K562 (cell line): ENCODE data around the gene SLC26A1. TPM values are rescaled to one million over a fixed set of nuclear protein-coding genes. Genes with fewer than 3 reads are reported as not detected.

Experiments used
- ATAC-seq: fragments of 200-7000 bp; cut with Tn5 transposase; 3 replicates; pipeline ENCODE4 v1.9.1; 2020; ENCODE audit warnings: moderate library complexity
- BruUV-seq: library from RNA; stranded (reverse); fragments of 400-500 nt; replicated peaks from 2 replicates; lab custom pipeline; 2021; lab: Mats Ljungman, UMichigan
- CTCF ChIA-PET: fragments of 300-600 bp; formaldehyde crosslinking; extraction: SDS; loops from one replicate; lab custom pipeline; 2021; ENCODE audit warnings: low intra/inter-chr PET ratio; lab: Yijun Ruan, JAX
- POLR2A ChIA-PET: fragments of 300-600, 350-650 bp; sonication (Branson Sonifier 250); formaldehyde crosslinking; extraction: SDS; loops from one replicate; lab custom pipeline; 2021; ENCODE audit warnings: antibody characterized with exemption, inconsistent platforms; lab: Yijun Ruan, JAX
- DNase-seq, 4 experiments: peaks; one replicate each; pipeline versions ENCODE4 v3.0.0 to v3.0.0-alpha.2; 2011 to 2018; ENCODE audit warnings: low spot score in 3 of 4, mixed read lengths in 3 of 4; ENCODE audit errors: extremely low read depth in 1 of 4
- FAIRE-seq: peaks from 2 replicates; lab custom pipeline; 2011; peaks lifted over from hg19 to GRCh38; lab: Jason Lieb, UNC
- H2AFZ ChIP-seq: 2 replicates; pipeline ENCODE4 v1.6.0; 2011; ENCODE audit warnings: low read depth, low read length, control low read depth, inconsistent platforms
- H3K27ac ChIP-seq: fragments of 200-600 bp; 3 replicates; pipeline ENCODE4 v1.8.0; 2011; ENCODE audit warnings: low read depth, mild to moderate bottlenecking, control low read depth, inconsistent platforms, low read length, moderate library complexity, mixed read lengths; ENCODE audit errors: extremely low read depth
- H3K27me3 ChIP-seq, 2 experiments: fragments of 300-600 bp in 1 of 2; 2 replicates in 1 of 2; 3 replicates in 1 of 2; pipeline versions ENCODE4 v1.6.0 to v1.8.0; 2011; ENCODE audit warnings: inconsistent platforms in 2 of 2, low read length in 2 of 2, mild to moderate bottlenecking in 1 of 2, mixed read lengths in 1 of 2, moderate library complexity in 1 of 2; ENCODE audit not compliant: control insufficient read depth in 2 of 2, insufficient read depth in 2 of 2
- H3K36me3 ChIP-seq: fragments of 300-600 bp; 3 replicates; pipeline ENCODE4 v1.8.0; 2011; ENCODE audit warnings: mild to moderate bottlenecking, low read length, inconsistent platforms; ENCODE audit not compliant: control insufficient read depth, insufficient read depth
- H3K4me1 ChIP-seq, 2 experiments: fragments of 200-600 bp in 1 of 2; replicated peaks in 1 of 2; 2 replicates in 1 of 2; 3 replicates in 1 of 2; pipeline versions ENCODE4 v1.5.1 to v1.8.0; 2011; ENCODE audit warnings: inconsistent platforms in 2 of 2, low read length in 2 of 2, mild to moderate bottlenecking in 1 of 2, mixed read lengths in 1 of 2, moderate library complexity in 1 of 2; ENCODE audit not compliant: control insufficient read depth in 2 of 2, insufficient read depth in 2 of 2
- H3K4me2 ChIP-seq: 2 replicates; pipeline ENCODE4 v1.6.1; 2011; ENCODE audit warnings: low read length, control low read depth, inconsistent platforms, mixed read lengths; ENCODE audit not compliant: insufficient read depth
- H3K4me3 ChIP-seq: fragments of 200-600 bp; sonication (generic), shearing (Covaris generic); 2 replicates; pipeline ENCODE4 v1.5.1; 2016; ENCODE audit warnings: control low read depth, inconsistent platforms
- H3K79me2 ChIP-seq: fragments of 200-600 bp; 3 replicates; pipeline ENCODE4 v1.8.0; 2011; ENCODE audit warnings: low read length, inconsistent platforms; ENCODE audit not compliant: control insufficient read depth, insufficient read depth
- H3K9ac ChIP-seq, 2 experiments: 2 replicates each; pipeline versions ENCODE4 v1.6.0 to v1.6.1; 2011; ENCODE audit warnings: low read depth in 2 of 2, low read length in 2 of 2, control low read depth in 1 of 2, inconsistent platforms in 1 of 2, mild to moderate bottlenecking in 1 of 2, mixed read lengths in 1 of 2; ENCODE audit not compliant: insufficient read depth in 1 of 2
- H3K9me1 ChIP-seq: one replicate; pipeline ENCODE4 v1.6.0; 2011; ENCODE audit warnings: inconsistent platforms, mild to moderate bottlenecking, low read length, moderate library complexity; ENCODE audit not compliant: control insufficient read depth, insufficient read depth
- H3K9me3 ChIP-seq: replicated peaks from 2 replicates; pipeline ENCODE4 v1.5.1; 2011; ENCODE audit warnings: low read depth, low read length, inconsistent platforms; ENCODE audit not compliant: control insufficient read depth, insufficient read depth
- H4K20me1 ChIP-seq: replicated peaks from 2 replicates; pipeline ENCODE4 v1.6.1; 2011; ENCODE audit warnings: low read length, inconsistent platforms, mixed read lengths; ENCODE audit not compliant: control insufficient read depth, insufficient read depth
- LARP7 ChIP-seq: fragments of 450-650 bp; IDR thresholded peaks from 2 replicates; pipeline ENCODE4 v1.6.1; 2016
- PCBP1 ChIP-seq: fragments of 200-400 bp; formaldehyde crosslinking; IDR thresholded peaks from 2 replicates; pipeline ENCODE4 v1.6.1; 2018; ENCODE audit warnings: mild to moderate bottlenecking, low read depth, low read length; ENCODE audit not compliant: poor library complexity, severe bottlenecking
- POLR2G ChIP-seq: fragments of 200-400 bp; formaldehyde crosslinking; IDR thresholded peaks from 2 replicates; pipeline ENCODE4 v1.6.1; 2017; ENCODE audit warnings: low read depth, mild to moderate bottlenecking, antibody characterized with exemption, low read length, moderate library complexity
- RBFOX2 ChIP-seq: fragments of 200-400 bp; formaldehyde crosslinking; IDR thresholded peaks from 2 replicates; pipeline ENCODE4 v1.6.1; 2017; ENCODE audit warnings: low read depth, mild to moderate bottlenecking, low read length, moderate library complexity
- RFX1 ChIP-seq: fragments of 450-650 bp; IDR thresholded peaks from 2 replicates; pipeline ENCODE4 v1.6.1; 2016; ENCODE audit warnings: mild to moderate bottlenecking, moderate library complexity
- RFX7 ChIP-seq: fragments of 250-450 bp; sonication (Bioruptor Pico); IDR thresholded peaks from 2 replicates; pipeline ENCODE4 v1.5.1; 2021; ENCODE audit warnings: mild to moderate bottlenecking
- SNAPC5 ChIP-seq: fragments of 250-450 bp; sonication (Bioruptor Pico); IDR thresholded peaks from 2 replicates; pipeline ENCODE4 v1.8.0; 2021; ENCODE audit warnings: moderate library complexity, mild to moderate bottlenecking, inconsistent platforms
- ZC3H4 ChIP-seq: sonication (generic); formaldehyde crosslinking; IDR thresholded peaks from 2 replicates; pipeline ENCODE4 v1.9.0; 2021; ENCODE audit warnings: missing genetic modification reagents, borderline replicate concordance
- ZNF24 ChIP-seq: fragments of 450-650 bp; IDR thresholded peaks from 2 replicates; pipeline ENCODE4 v1.6.1; 2016
- ZNF280A ChIP-seq: fragments of 450-650 bp; IDR thresholded peaks from 2 replicates; pipeline ENCODE4 v1.6.1; 2018; ENCODE audit warnings: mild to moderate bottlenecking, low read depth; ENCODE audit not compliant: partially characterized antibody
- ZNF3 ChIP-seq: fragments of 250-450 bp; sonication (Bioruptor Pico); IDR thresholded peaks from 2 replicates; pipeline ENCODE4 v1.5.0; 2021; ENCODE audit warnings: mild to moderate bottlenecking, moderate library complexity
- ZNF77 ChIP-seq: fragments of 250-450 bp; sonication (Bioruptor Pico); IDR thresholded peaks from 2 replicates; pipeline ENCODE4 v1.5.0; 2020
- WGBS: fragments of 100-300 bp; shearing (Covaris generic); methylation state at CpG from one replicate; pipeline ENCODE4 v1.1.6; 2016; ENCODE audit warnings: low coverage, mixed read lengths; ENCODE audit not compliant: insufficient coverage; ENCODE audit errors: missing lambda C conversion rate; 5-methylcytosine and 5-hydroxymethylcytosine counted together
- in situ Hi-C: fragments of 300-500 bp; cut with MboI; formaldehyde crosslinking; loops from 4 replicates; pipeline ENCODE4 v1.15.0; 2018; ENCODE audit warnings: inconsistent platforms, mixed read lengths
- intact Hi-C: fragments of 100-400 bp; cut with micrococcal nuclease; formaldehyde crosslinking; loops from 2 replicates; pipeline ENCODE4 v1.14.2; 2022
- polyA plus RNA-seq, 8 experiments: library from polyadenylated mRNA; depleted of rRNA in 4 of 8; stranded (reverse) in 5 of 8; unstranded in 3 of 8; fragments of >200 nt; fragmentation: Nextera tagmentation in 2 of 8; fragmentation: Illumina TruSeq in 1 of 8; extraction: Ambion mirVana in 2 of 8; extraction: Trizol in 1 of 8; gene quantifications; 2 replicates each; pipeline versions ENCODE4 v1.2.1 to v1.2.3, GENCODE V29; 2011 to 2014; ENCODE audit warnings: inconsistent platforms in 1 of 8, missing spikeins in 1 of 8
- total RNA-seq, 7 experiments: library from RNA; depleted of rRNA in 6 of 7; stranded (reverse); fragments of >200 nt in 6 of 7; fragmentation: Illumina TruSeq in 2 of 7; extraction: Trizol in 2 of 7; gene quantifications; 2 replicates each; pipeline versions ENCODE4 v1.2.1 to v1.2.3, GENCODE V29; 2011 to 2021; ENCODE audit warnings: low replicate concordance in 1 of 7

The SLC26A1 gene
- total and polyA plus RNA-seq, 9 of the 15 experiments (the other 6 are each of a cell fraction or from before 2014, with no cell fraction given) = 0.11 to 4.2 (median 0.95) TPM

- Histone ChIP-seq H3K36me3 (peaks cover 15% of the 10 kb centered on the region; the same call in 1 of the 3 replicates), H3K27me3 (no peaks in the 10 kb centered on the region), H3K79me2 (peaks cover 10% of the 10 kb centered on the region; the same call in 2 of the 3 replicates), H3K4me2 (no peak overlapping the region), H2AFZ (no peak overlapping the region), H3K4me1 (peaks cover 0 to 63% of the 10 kb centered on the region in 2 experiments; a peak in 4 of 5 replicates), H4K20me1 (no peaks in the 10 kb centered on the region; the same call in 1 of the 2 replicates), H3K9ac (peak overlapping the region in 1 of 2 experiments; percentile 79; a peak in 2 of 4 replicates), H3K9me1 (no peaks in the 10 kb centered on the region), H3K4me3 (no peak overlapping the region), H3K9me3 (no peaks in the 10 kb centered on the region), H3K27ac (no peak overlapping the region)
- DNase-seq = no peak
- ChIA-PET CTCF (no interaction called here), POLR2A (interaction anchor here (0.7 kb wide), 1 partner anchor 41 kb away, joined by 3 read pairs; no protein-coding TSS in a partner anchor)
- no TSS peak for BruUV-seq
- WGBS = 85% methylated on average over 19 of the region's 23 CpGs
- in situ Hi-C loops = no loop called here
- ATAC-seq = no peak
- no peak for FAIRE-seq
- intact Hi-C loops = no loop called here
- TF ChIP-seq ZC3H4 (CRISPR knock-in tag) = no peak
- TF ChIP-seq ZNF3 (CRISPR knock-in tag) = no peak
- no peak for TF ChIP-seq RFX7 (CRISPR knock-in tag)
- TF ChIP-seq RBFOX2 = peak; percentile 25; the same call in 1 of the 2 replicates
- TF ChIP-seq LARP7 = no peak
- TF ChIP-seq ZNF24 = no peak
- peak; percentile 6 for TF ChIP-seq PCBP1
- no peak for TF ChIP-seq ZNF77 (CRISPR knock-in tag)
- TF ChIP-seq ZNF280A = no peak
- no peak for TF ChIP-seq RFX1
- peak; percentile 57; the same call in 1 of the 2 replicates for TF ChIP-seq POLR2G
- TF ChIP-seq SNAPC5 (CRISPR knock-in tag) = no peak
Measured at GRCh38 chr4:968621-969394, 24.4 kb downstream of the SLC26A1 start.
